HG03442 (cell line): Measurements from ENCODE around the gene FASTKD1.
"Not testable (repeated sequence)": the region's sequence is repeated elsewhere in the genome, so short reads cannot be mapped to it uniquely, and the experiment has no call there.

ENCODE experiments used
- ATAC-seq: cut with Tn5 transposase; IDR thresholded peaks from one replicate; pipeline ENCODE4 v1.9.1; 2021; ENCODE audit warnings: mild to moderate bottlenecking, moderate library complexity; ENCODE audit not compliant: unreplicated experiment

FASTKD1 gene

DNA sequence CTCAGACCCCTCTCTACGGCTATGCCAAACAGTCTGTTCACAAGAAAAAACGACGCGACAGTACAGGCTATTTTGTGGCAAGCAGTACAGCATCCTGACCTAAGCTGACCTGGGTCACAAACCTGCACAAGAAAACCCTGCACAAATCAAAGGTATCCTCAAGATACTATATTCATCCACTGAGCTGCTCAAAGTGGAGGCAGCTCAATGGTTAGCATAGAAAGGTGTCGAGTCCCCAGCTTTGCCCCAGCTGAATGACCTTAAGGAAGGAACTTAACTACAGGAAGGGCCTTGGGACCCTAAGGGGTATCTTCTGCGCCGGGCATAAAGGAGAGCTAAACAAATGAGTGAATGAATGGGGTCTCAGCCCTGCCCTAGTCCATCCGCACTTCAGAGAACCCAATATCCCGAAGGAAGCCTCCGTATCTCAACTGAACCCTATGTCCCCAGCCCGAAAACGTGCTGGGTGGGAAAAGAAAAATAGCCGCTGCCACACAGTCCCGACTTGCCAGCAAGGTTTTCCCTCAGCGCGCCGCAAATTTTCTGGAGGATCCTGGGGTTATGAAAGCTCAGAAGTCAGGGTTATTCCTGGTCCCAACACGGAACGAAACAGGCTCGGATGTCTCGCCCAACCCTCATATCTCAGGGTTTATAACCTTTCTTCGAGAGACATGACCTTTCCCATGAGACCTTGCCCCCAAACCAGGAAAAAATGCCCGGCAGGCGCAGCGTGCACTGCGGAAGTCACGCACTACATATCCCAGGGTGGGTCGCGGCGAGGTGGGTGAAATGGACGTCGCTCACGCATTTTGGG lies at the start of gene FASTKD1:
Gene FASTKD1, minus strand, starts transcription at position 706 of the 814 bp plus-strand sequence. CDS start 1,836 bp downstream, outside the sequence.
- ATAC-seq, result peak; percentile 98

DNA sequence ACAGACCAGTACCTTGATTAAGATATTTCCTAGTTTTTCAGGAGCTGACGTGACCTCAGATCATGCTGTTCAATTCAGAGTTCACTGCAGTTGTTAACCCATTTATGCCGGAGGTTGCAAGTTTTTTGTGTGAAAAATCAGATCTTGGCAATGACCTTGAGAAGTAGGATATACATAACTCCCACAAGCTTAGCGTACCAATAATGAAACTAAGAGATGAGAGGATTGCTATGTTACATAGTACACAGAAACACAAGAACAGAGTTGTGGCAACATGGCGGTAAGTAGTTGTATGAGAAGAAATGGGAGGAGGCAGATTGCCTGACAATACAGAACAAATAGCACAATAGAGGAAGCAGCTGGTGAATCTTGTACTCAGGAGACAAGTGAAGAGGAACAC lies 49.6 kb upstream of the FASTKD1 start:
- ATAC-seq, result no peak

DNA sequence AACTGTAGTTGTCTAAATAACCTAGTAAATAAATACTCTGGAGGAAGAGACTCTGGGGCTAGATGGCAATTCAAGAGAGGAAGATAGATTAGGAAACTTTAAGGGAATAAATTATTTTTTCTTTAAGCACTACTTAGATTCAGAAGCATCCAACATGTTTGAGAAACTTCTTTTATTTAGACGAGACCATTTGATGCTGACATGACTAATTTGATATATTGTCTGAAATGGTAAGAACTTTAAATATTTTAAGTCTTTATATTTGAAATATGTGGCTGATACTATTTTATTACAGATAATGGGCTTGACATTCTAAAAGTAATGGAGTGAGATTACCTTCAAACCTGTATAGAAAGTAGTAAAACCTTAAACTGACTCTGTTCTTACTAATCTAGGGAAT lies 46.8 kb upstream of the FASTKD1 start:
- no peak for ATAC-seq

GRCh38 chr2:169619946-169620345 lies 46.3 kb upstream of the FASTKD1 start:
- ATAC-seq, result no peak

DNA sequence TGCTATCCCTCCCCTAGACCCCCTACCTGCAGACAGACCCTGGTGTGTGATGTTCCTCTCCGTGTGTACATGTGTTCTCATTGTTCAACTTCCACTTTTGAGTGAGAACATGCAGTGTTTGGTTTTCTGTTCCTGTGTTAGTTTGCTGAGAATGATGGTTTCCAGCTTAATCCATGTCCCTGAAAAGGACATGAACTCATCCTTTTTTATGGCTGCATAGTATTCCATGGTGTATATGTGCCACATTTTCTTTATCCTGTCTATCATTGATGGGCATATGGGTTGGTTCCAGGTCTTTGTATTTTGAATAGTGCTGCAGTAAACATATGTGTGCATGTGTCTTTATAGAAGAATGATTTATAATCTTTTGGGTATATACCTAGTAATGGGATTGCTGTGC lies 42.3 kb upstream of the FASTKD1 start:
- ATAC-seq, result not testable (repeated sequence)

DNA sequence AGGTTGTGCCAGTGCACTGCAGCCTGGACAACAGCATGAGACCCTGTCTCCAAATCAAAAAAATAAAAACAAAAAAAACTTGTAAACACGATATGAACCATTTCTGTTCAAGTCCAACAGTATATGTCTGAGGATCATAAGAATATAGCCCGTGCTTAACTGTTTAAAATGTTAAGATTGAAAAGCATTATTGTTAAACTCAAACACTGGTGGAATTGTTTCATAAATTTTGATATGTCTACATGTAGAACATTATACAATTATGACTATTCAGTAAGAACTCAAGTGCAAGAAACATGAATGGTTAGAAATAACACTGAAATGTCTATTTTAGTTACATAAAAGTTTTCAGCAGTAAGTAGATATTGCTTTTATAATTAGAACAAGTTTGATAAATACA lies 40.2 kb upstream of the FASTKD1 start:
- ATAC-seq, result no peak

GRCh38 chr2:169609264-169609663 lies 35.6 kb upstream of the FASTKD1 start:
- no peak for ATAC-seq

DNA sequence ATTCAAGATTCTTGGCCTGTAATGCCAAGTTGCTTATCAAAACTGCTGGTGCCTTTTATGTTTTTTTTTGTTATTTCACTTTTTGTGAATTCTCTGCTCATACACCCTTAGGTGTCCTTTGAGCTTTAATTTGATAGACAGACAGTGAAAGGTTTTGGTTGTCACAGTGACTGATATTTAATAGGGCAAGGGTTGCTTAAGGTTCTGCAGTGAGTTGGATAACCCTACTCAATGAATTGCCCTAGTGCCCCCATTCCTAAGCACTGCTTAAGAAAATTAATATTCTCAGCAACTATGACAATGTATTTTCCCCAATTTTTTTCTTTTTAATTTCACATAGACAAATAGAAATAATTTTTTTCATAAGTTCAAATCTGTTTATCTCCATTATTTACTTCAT lies 25.9 kb upstream of the FASTKD1 start:
- no peak for ATAC-seq

- ATAC-seq, result no peak
Measured at GRCh38 chr2:169598982-169599381, 25.3 kb upstream of the FASTKD1 start.

GRCh38 chr2:169596546-169596945 lies 22.9 kb upstream of the FASTKD1 start:
- ATAC-seq, result not testable (repeated sequence)

DNA sequence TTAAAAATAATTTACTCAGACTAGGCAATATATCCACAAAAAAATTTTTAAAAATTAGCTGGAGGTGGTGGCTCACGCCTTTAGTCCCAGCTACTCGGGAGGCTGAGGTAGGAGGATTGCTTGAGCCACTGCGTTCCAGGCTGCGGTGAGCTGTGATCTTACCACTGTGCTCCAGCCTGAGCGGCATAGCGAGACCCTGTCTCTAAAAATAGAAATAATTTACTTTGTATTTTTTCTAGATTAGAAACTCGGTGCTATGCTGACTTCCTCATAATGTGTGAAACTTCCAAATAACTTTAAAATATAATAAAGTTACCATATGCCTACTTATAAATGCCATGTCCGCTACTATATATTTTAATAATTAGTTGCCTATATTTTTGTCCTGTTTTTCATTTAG lies 17.1 kb upstream of the FASTKD1 start:
- ATAC-seq, result no peak

DNA sequence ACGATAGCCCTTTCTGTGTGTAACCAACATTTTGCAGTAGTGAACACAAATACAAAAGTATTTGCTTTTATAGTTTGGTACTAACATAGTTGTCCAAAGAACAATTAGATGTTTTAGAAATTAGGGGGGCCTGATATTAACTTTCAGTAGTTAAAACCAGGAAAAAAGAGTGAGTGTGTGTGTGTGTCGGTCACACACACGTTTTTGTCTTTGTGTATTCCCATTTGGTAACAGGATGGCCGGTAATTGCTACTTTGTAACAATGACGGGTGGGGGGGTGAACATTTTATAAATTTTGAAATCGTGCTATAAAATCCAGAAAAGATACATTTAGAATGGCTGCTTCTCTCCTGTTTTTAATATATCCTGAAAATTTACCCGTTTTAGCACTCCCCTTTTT lies 12.0 kb upstream of the FASTKD1 start:
- ATAC-seq, result no peak

- peak; percentile 87 for ATAC-seq
Measured at GRCh38 chr2:169584005-169584877, 10.6 kb upstream of the FASTKD1 start, which contains the start of gene PPIG. TSS of gene PPIG (plus strand) at chr2:169584351. CDS start at chr2:169604042, 19,691 bp downstream.

- no peak for ATAC-seq
Measured at GRCh38 chr2:169583518-169583917, 9.9 kb upstream of the FASTKD1 start.

GRCh38 chr2:169582552-169583266 lies 9.0 kb upstream of the FASTKD1 start:
- not testable (repeated sequence) for ATAC-seq

DNA sequence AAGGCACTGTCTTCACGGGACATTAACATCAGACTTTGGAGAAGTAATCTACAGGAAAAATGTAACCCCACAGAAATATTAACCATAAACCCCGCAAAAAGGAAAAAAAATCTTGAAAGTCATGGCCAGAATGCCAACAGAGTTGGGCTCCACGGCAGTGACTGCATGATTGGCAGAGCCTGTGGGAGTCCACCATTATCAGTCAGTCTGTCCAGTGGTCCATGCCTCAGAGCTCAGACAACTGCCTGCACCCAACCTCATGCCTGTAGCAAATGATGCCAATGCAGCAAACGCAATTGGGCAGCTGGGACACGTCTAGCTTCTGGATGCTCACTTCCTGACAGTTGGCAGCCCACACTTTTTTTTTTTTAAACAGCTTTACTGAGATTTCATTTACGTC lies 5.4 kb upstream of the FASTKD1 start:
- ATAC-seq, result no peak

- ATAC-seq, result not testable (repeated sequence)
Measured at GRCh38 chr2:169575264-169575663, 1.6 kb upstream of the FASTKD1 start.

DNA sequence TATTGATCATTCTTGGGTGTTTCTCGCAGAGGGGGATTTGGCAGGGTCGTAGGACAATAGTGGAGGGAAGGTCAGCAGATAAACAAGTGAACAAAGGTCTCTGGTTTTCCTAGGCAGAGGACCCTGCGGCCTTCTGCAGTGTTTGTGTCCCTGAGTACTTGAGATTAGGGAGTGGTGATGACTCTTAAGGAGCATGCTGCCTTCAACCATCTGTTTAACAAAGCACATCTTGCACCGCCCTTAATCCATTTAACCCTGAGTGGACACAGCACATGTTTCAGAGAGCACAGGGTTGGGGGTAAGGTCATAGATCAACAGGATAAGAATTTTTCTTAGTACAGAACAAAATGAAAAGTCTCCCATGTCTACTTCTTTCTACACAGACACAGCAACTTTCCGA lies 874 bp upstream of the FASTKD1 start:
- ATAC-seq, result not testable (repeated sequence)

DNA sequence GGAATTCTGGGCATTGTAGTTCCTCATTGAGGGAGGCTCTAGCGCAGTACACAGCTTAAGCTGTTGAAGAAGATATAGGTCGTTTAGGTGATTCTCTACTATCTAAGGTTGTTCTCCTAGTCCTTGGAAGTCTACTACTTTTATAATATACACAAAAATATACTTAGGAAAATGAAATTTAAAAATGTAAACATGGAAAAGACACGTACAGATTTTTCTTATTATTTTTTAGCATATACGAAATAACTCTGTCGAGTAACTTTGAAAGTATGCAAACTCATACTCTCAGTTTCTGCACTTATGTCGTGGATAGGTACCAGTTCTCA lies 272 bp upstream of the FASTKD1 start:
- ATAC-seq, result peak; percentile 4

GRCh38 chr2:169572821-169573159 lies 875 bp downstream of the FASTKD1 start:
- ATAC-seq, result no peak

- no peak for ATAC-seq
Measured at GRCh38 chr2:169572189-169572588, 1.5 kb downstream of the FASTKD1 start.
